GM12878 (cell line): ENCODE measurements around the gene PRIM1.

ENCODE experiments used
- CEBPB ChIP-seq, 2 experiments: fragments of 150-350 bp in 1 of 2; IDR thresholded peaks; 2 replicates each; pipeline ENCODE4 v1.6.1; 2012 to 2014; ENCODE audit warnings: low read depth in 2 of 2, low read length in 2 of 2, borderline replicate concordance in 1 of 2, inconsistent platforms in 1 of 2
- CEBPZ ChIP-seq: fragments of 150-350 bp; IDR thresholded peaks from 2 replicates; pipeline ENCODE4 v1.6.1; 2016; ENCODE audit warnings: low read depth, low read length
- CTCF ChIP-seq, 3 experiments: IDR thresholded peaks in 2 of 3; conservative IDR thresholded peaks in 1 of 3; 2 replicates each; pipeline ENCODE4 v1.5.1; 2011; ENCODE audit warnings: low read depth in 3 of 3, low read length in 3 of 3, mild to moderate bottlenecking in 3 of 3, control low read depth in 2 of 3, moderate library complexity in 2 of 3, inconsistent platforms in 1 of 3, mixed read lengths in 1 of 3; ENCODE audit not compliant: control insufficient read depth in 2 of 3, insufficient read depth in 1 of 3; ENCODE audit errors: extremely low read depth in 1 of 3
- EP300 ChIP-seq, 2 experiments: fragments of 150-350 bp in 1 of 2; IDR thresholded peaks; 2 replicates each; pipeline ENCODE4 v1.6.1; 2011 to 2012; ENCODE audit warnings: low read depth in 2 of 2, low read length in 2 of 2, borderline replicate concordance in 1 of 2, improper control_type of control experiment in 1 of 2, inconsistent platforms in 1 of 2; ENCODE audit not compliant: control insufficient read depth in 1 of 2
- FOXM1 ChIP-seq: IDR thresholded peaks from 2 replicates; pipeline ENCODE4 v1.6.1; 2012; ENCODE audit warnings: low read depth, mild to moderate bottlenecking, inconsistent platforms, low read length, moderate library complexity
- MAX ChIP-seq: IDR thresholded peaks from 2 replicates; pipeline ENCODE4 v1.6.1; 2012; ENCODE audit warnings: low read depth, low read length, improper control_type of control experiment
- POLR2AphosphoS5 ChIP-seq: IDR thresholded peaks from 2 replicates; pipeline ENCODE4 v1.6.1; 2011; ENCODE audit warnings: mild to moderate bottlenecking, low read length, inconsistent platforms
- REST ChIP-seq: IDR thresholded peaks from 2 replicates; pipeline ENCODE4 v1.6.1; 2012; ENCODE audit warnings: mild to moderate bottlenecking, low read depth, low read length
- SMC3 ChIP-seq: IDR thresholded peaks from 2 replicates; pipeline ENCODE4 v1.6.1; 2011; ENCODE audit warnings: low read length, improper control_type of control experiment, borderline replicate concordance
- SPI1 ChIP-seq: IDR thresholded peaks from 2 replicates; pipeline ENCODE4 v1.6.1; 2011; ENCODE audit warnings: low read depth, mild to moderate bottlenecking, low read length, moderate library complexity, borderline replicate concordance; ENCODE audit not compliant: insufficient read depth
- YBX1 ChIP-seq: fragments of 450-650 bp; IDR thresholded peaks from 2 replicates; pipeline ENCODE4 v1.6.1; 2016; ENCODE audit warnings: antibody characterized with exemption
- YY1 ChIP-seq: IDR thresholded peaks from 2 replicates; pipeline ENCODE4 v1.6.1; 2011; ENCODE audit warnings: low read depth, mild to moderate bottlenecking, low read length
- ZNF274 ChIP-seq: IDR thresholded peaks from one replicate; pipeline ENCODE4 v1.8.0; 2011; ENCODE audit not compliant: insufficient read length, insufficient read depth
- ZNF384 ChIP-seq: IDR thresholded peaks from 2 replicates; pipeline ENCODE4 v1.6.1; 2012; ENCODE audit warnings: low read depth, mild to moderate bottlenecking, low read length, improper control_type of control experiment, borderline replicate concordance

- TF ChIP-seq SMC3 (no peak), YBX1 (no peak), POLR2AphosphoS5 (no peak), REST (no peak), FOXM1 (no peak), SPI1 (no peak), YY1 (no peak), CEBPZ (no peak), CTCF (IDR thresholded peaks at IDR 0.05 in 2 of 3, conservative IDR thresholded peaks at IDR 0.05 in 1 of 3; ENCODE audit: control insufficient read depth in 2 of 3, extremely low read depth in 1 of 3, insufficient read depth in 1 of 3, low read depth in 3 of 3, low read length in 3 of 3) (no peak), MAX (no peak), ZNF384 (no peak), CEBPB (IDR thresholded peaks at IDR 0.05; ENCODE audit: borderline replicate concordance in 1 of 2, low read depth in 2 of 2, low read length in 2 of 2) (no peak), EP300 (IDR thresholded peaks at IDR 0.05; ENCODE audit: borderline replicate concordance in 1 of 2, control insufficient read depth in 1 of 2, low read depth in 2 of 2, low read length in 2 of 2) (no peak), ZNF274 (no peak)
Observed at GRCh38 chr12:56716933-56717880, 34.9 kb downstream of the PRIM1 start.
